Astrocyte of the spinal cord (primary cell): Measurements from ENCODE around the gene PLPP6.

Source experiments
- DNase-seq: peaks from one replicate; pipeline ENCODE4 v3.0.0; 2011; ENCODE audit warnings: low read depth, low spot score
- H3K4me3 ChIP-seq: 2 replicates; pipeline ENCODE4 v1.5.1; 2011; ENCODE audit warnings: low read depth, mild to moderate bottlenecking, low read length, moderate library complexity
- CTCF ChIP-seq: IDR thresholded peaks from 2 replicates; pipeline ENCODE4 v1.5.1; 2012; ENCODE audit warnings: low read depth, mild to moderate bottlenecking, low read length, inconsistent platforms
- in situ Hi-C: cut with HindIII; loops from 2 replicates; pipeline ENCODE4 v1.10.0; 2017; ENCODE audit warnings: low sequenced_read_pairs

Gene PLPP6

GRCh38 chr9:4701526-4701925 is 39.4 kb downstream of the PLPP6 start:
- TF ChIP-seq CTCF, result no peak
- H3K4me3 ChIP-seq, result no peak overlapping the region
- in situ Hi-C loops, result no loop called here
- DNase-seq, result no peak

- in situ Hi-C loops, result no loop called here
- TF ChIP-seq CTCF, result no peak
- no peak overlapping the region for H3K4me3 ChIP-seq
- no peak for DNase-seq
Observed at GRCh38 chr9:4704129-4704528, 42.0 kb downstream of the PLPP6 start.

- no peak for DNase-seq
- no peak for TF ChIP-seq CTCF
- H3K4me3 ChIP-seq, result no peak overlapping the region
- in situ Hi-C loops, result no loop called here
Observed at GRCh38 chr9:4706021-4706420, 43.9 kb downstream of the PLPP6 start.

GRCh38 chr9:4706971-4707622 is 45.0 kb downstream of the PLPP6 start:
- no peak for TF ChIP-seq CTCF
- H3K4me3 ChIP-seq, result no peak overlapping the region
- in situ Hi-C loops, result no loop called here
- DNase-seq, result no peak

GRCh38 chr9:4709380-4709779 is 47.3 kb downstream of the PLPP6 start:
- no peak overlapping the region for H3K4me3 ChIP-seq
- no peak for TF ChIP-seq CTCF
- no peak for DNase-seq
- in situ Hi-C loops, result no loop called here

- H3K4me3 ChIP-seq, result no peak overlapping the region
- no peak for TF ChIP-seq CTCF
- no peak for DNase-seq
- in situ Hi-C loops, result no loop called here
Observed at GRCh38 chr9:4713849-4714248, 51.8 kb downstream of the PLPP6 start.
